Measurements from ENCODE around the gene YIPF4. TPM values are rescaled to one million over a fixed set of nuclear protein-coding genes. Genes with fewer than 3 reads are reported as not detected.
"Not testable (repeated sequence)": the region's sequence is repeated elsewhere in the genome, so short reads cannot be mapped to it uniquely, and the experiment has no call there.

Gene YIPF4
- total RNA-seq, 1 experiment from 2014 or later: 16.1 TPM

DNA sequence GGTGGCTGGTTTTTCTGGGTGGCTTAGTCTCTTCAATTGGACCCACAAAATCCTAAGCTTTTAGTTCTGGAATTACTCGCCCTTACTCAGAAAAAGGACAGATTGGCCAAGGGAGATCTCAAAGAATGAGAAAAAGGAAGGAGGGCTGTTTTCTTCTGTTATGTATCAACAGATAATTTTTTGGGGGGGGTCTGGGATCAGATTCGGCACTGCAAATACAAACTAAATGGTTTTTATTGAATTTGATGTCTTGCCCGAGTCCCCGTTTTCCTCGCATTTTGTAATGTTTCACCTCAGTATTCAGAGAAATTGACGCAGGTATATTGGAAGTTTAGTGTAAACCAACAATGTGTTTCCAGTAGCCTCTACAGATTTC lies 762 bp downstream of the YIPF4 start:
- in situ Hi-C loops (cut with HindIII; ENCODE audit: low sequenced_read_pairs): no loop called here
- DNase-seq (ENCODE audit: low spot score): no peak

DNA sequence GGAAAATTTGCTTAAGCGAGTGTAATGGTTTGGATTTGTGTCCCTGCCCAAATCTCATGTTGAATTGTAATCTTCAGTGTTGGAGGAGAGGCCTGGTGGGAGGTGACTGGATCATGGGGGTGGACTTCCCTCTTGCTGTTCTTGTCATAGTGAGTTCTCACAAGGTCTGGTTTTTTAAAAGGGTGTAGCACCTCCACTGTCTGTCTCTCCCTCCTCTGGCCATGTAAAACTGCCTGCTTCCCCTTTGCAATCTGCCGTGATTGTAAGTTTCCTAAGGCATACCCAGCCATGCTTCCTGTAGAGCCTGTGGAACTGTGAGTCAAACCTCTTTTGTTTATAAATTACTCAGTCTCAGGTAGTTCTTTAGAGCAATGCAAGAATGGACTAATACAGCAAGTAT lies 6.6 kb downstream of the YIPF4 start:
- in situ Hi-C loops (cut with HindIII; ENCODE audit: low sequenced_read_pairs): no loop called here
- no peak for DNase-seq (ENCODE audit: low spot score)

DNA sequence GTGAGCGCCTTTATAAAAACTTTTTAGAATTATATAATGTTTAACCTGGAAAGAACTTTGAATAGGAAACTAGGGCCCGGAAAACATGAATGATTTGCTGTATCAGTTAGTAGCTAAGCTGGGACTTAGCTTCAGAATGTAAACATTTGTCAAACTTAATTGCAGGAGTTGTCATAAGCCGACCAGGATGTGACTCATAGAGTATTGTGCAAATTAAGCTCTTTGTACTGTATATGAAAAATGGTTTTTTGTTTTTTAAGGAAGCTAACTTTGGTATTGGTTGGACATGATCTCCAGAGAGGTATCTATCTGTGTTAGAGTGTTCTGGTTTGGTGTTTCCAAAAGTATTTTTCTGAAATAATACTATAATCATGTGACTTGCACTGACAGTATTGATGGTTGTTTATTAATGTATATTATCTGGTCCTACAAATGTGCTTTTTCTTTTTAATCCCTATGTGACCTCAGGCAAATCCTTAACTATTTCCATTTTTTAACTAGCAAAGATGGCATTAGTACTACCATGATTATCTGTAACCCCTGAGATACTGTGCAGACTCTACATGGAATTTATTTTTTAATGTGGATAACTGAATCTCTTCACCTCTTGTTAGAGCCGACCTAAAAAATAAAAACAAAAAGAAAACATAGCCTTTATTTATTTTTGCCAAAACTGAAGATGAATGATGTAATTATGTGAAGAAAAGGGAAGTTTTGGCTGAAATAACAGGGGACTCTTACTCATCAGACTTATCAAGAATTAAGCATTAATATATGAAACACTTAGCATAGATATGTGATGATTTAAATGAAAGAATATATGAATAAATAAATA lies 11.7 kb downstream of the YIPF4 start:
- in situ Hi-C loops (cut with HindIII; ENCODE audit: low sequenced_read_pairs): no loop called here
- no peak for DNase-seq (ENCODE audit: low spot score)

DNA sequence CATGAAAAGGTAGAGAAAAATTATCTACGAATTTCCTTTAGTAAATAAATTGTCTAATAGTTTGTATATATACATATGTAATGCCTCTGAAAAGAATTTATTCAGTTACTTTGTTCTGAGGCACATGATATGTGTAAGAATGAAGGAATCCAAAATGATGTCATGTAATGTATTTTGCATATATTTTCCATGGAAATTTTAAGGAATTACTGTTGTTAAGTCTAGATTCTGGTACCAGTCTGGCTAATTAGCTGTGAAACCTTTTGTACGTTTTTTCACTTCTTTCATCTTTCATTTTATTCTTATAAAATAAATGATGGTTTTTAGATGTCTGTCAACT lies 12.3 kb downstream of the YIPF4 start:
- in situ Hi-C loops (cut with HindIII; ENCODE audit: low sequenced_read_pairs): no loop called here
- DNase-seq (ENCODE audit: low spot score): no peak

DNA sequence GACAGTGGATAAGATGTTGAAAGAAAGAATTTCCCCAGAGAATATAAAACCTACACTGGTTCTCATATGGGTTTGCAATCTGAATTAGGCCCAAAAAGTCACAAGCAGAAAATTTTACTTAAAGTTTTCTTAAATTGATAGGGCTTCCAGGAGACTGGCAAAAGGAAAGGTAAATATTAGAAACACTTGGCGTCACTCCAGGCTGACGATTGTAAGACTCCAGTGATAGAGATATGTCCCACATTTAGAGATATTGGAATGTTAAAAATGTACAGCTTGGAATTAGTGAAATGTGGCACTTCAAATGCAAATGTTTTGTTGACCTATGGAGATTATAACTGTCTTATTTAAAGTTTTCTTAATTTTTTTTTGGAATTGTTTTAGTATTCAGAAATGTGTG lies 14.0 kb downstream of the YIPF4 start:
- in situ Hi-C loops (cut with HindIII; ENCODE audit: low sequenced_read_pairs): no loop called here
- DNase-seq (ENCODE audit: low spot score): peak; percentile 15

DNA sequence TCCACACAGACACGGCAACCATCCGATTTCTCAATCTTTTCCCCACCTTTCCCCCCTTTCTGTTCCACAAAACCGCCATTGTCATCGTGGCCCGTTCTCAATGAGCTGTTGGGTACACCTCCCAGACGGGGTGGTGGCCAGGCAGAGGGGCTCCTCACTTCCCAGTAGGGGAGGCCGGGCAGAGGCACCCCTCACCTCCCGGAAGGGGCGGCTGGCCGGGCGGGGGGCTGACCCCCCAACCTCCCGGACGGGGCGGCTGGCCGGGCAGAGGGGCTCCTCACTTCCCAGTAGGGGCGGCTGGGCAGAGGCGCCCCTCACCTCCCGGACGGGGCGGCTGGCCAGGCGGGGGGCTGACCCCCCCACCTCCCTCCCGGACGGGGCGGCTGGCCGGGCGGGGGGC lies 15.8 kb downstream of the YIPF4 start:
- DNase-seq (ENCODE audit: low spot score); in situ Hi-C loops (cut with HindIII; ENCODE audit: low sequenced_read_pairs): not testable (repeated sequence)

DNA sequence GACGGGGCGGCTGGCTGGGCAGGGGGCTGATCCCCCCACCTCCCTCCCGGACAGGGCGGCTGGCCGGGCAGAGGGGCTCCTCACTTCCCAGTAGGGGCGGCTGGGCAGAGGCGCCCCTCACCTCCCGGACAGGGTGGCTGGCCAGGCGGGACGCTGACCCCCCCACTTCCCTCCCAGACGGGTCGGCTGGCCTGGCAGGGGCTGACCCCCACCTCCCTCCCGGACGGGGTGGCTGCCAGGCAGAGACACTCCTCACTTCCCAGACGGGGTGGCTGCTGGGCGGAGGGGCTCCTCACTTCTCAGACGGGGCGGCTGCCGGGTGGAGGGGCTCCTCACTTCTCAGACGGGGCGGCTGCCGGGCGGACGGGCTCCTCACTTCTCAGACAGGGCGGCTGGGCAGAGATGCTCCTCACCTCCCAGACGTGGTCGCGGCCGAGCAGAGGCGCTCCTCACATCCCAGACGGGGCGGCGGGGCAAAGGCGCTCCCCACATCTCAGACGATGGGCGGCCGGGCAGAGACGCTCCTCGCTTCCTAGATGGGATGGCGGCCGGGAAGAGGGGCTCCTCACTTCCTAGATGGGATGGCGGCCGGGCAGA lies 16.4 kb downstream of the YIPF4 start:
- in situ Hi-C loops (cut with HindIII; ENCODE audit: low sequenced_read_pairs); DNase-seq (ENCODE audit: low spot score): not testable (repeated sequence)

DNA sequence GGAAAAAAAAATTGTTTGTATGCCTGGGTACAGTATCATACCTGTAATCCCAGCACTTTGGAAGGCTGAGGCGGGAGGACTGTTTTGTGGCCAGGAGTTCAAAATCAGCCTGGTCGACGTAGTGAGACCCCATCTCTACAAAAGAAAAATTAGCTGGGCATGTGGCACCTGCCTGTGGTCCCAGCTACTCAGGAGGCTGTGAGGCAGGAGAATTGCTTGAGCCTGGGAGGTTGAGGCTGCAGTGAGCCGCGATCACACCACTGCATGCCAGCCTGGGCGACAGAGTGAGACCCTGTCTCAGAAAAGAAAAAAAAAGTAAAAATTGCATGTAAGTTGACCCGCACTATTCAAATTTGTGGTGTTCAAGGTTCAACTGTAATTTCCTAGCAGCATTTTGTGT lies 32.9 kb downstream of the YIPF4 start:
- no peak for DNase-seq (ENCODE audit: low spot score)
- in situ Hi-C loops (cut with HindIII; ENCODE audit: low sequenced_read_pairs): no loop called here

DNA sequence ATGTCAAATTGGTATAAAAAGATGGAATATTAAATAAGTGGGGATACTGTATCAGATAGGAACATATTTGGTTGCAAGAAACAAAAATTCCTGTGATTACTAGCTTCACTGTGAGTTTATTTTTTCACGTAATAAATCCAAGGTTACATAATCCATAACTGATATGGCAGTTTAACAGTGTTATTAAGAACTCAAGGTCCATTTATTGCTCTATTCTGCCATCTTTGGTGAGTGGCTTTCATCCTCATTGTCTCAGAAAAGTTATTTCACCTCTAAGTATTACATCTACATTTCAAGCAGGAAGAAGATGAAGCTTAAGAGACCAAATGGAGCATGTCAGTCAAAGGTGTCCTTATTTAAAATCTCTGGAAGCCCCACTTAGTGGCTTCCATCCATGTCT lies 37.2 kb downstream of the YIPF4 start:
- in situ Hi-C loops (cut with HindIII; ENCODE audit: low sequenced_read_pairs): no loop called here

DNA sequence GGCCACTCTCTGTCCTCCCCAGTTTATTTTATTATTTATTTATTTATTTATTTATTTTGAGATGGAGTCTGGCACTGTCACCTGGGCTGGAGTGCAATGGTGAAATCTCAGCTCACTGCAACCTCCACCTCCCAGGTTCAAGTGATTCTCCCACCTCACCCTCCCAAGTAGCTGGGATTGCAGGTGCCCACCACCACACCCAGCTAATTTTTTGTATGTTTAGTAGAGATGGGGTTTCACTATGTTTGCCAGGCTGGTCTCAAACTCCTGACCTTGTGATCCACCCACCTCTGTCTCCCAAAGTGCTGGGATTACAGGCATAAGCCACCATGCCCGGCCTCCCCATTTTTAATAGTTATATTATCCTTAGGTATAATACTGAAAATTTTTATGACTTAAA lies 51.0 kb downstream of the YIPF4 start:
- DNase-seq (ENCODE audit: low spot score); in situ Hi-C loops (cut with HindIII; ENCODE audit: low sequenced_read_pairs): not testable (repeated sequence)

More for the DNA sequence above, 37.2 kb downstream of the YIPF4 start:
- no peak for DNase-seq (ENCODE audit: low spot score)

DNA sequence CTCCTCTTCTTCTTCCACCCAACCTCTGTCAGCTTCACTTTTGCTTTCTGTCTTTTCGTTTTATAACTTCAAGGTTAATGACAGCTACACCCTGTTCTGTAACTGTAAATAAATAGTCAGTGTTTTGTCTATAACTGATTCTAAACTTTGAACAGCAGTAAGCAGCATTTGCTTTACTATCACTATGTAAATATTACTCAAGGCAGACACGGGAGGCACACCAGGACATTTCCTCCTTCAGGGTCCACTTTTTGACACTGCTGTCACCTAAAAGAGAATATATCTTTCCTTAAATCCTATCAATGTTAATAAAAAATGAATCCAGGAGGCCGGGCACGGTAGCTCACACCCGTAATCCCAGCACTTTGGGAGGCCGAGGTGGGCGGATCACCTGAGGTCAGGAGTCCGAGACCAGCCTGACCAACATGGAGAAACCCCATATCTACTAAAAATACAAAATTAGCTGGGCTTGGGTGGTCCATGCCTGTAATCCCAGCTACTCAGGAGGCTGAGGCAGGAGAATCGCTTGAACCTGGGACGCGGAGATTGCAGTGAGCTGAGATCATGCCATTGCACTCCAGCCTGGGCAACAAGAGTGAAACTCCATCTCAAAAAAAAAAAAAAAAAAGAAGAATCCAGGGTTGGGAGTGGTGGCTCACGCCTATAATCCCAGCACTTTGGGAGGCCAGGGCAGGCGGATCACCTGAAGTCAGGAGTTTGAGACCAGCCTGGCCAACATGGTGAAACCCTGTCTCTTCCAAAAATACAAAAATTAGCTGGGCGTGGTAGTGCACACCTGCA lies 51.7 kb downstream of the YIPF4 start:
- DNase-seq (ENCODE audit: low spot score); in situ Hi-C loops (cut with HindIII; ENCODE audit: low sequenced_read_pairs): not testable (repeated sequence)

DNA sequence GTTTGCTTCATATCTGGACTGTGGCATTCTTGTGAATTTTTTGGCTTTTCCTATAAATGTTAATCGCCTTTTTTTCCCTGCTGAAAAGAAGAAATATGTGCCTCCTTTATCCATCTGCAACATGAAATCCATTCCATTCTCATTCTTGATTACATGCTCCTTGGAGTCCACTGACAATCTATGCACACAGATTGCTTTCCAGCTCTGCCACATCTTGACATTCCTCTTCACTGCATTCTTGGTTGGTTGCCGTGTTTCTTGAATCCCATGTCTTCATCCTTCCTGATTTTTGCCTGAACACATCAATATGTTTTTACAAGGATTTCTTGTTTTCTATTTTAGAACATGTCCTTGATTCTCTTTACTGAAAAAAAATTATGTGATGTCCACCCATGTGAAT lies 52.4 kb downstream of the YIPF4 start:
- DNase-seq (ENCODE audit: low spot score): no peak
- in situ Hi-C loops (cut with HindIII; ENCODE audit: low sequenced_read_pairs): no loop called here

DNA sequence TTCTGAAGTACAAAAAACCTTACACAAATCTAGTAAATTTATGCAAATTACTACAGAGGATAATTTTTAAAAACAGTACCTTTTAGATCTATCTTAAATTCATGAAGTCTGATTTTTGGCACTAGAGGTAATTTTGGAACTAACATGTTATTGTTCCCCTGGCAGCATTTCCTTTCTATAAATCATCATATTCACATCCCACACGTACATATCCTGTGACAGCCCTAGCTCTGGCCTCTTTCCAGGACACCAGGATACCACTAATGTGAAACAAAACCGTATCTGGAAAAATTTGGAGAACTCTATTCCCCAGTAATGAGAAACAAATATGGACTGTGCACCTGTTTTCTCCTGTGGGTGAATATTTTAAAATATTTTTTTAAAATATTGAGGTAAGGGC lies 65.1 kb downstream of the YIPF4 start:
- in situ Hi-C loops (cut with HindIII; ENCODE audit: low sequenced_read_pairs): no loop called here
- no peak for DNase-seq (ENCODE audit: low spot score)

DNA sequence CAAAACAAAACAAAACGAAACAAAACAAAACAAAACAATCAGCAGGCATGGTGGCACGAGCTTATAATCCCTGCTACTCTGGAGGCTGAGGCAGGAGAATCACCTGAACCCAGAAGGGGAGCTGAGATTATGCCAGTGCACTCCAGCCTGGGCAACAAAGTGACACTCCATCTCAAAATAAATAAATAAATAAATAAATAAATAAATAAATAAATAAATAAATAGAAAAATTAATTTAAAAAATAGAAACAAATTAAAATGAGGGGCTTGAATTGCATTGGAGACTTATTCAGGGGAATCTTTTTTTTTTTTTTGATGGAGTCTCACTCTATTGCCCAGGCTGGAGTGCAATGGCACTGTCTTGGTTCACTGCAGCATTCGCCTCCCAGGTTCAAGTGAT lies 73.1 kb downstream of the YIPF4 start:
- in situ Hi-C loops (cut with HindIII; ENCODE audit: low sequenced_read_pairs): not testable (repeated sequence)

DNA sequence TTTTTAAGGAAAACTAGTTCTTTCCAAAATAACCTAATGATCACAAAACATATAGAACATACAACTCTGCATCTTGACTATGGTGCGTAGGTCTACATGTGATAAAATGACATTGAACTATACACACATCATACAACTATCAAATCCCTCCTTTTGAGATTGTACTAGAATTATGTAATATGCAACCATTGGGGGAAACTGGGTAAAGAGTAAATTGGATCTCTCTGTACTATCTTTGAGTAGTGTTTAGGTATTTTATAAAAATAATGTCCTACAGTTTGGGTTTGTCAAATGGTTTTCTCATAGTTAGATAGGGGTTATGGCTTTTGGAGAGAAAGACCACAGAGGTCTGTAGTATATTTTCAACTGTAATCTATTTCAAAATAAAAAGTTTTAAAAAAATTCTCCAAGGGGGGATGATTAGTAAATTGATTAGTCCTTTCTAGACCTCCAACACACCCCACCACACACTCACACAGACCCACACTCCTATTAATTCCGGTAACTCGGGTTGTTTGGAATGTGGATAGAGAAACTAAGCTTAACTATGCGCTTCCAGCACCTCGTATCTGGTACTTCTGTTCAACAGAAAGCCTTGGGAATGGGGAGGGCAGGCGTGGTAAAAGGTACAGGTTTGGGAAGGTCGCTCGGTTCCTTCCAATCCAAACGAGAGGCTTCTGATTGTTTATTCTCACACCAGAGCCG lies 78.4 kb downstream of the YIPF4 start:
- in situ Hi-C loops (cut with HindIII; ENCODE audit: low sequenced_read_pairs): no loop called here
- DNase-seq (ENCODE audit: low spot score): peak; percentile 60

More for the DNA sequence above, 73.1 kb downstream of the YIPF4 start:
- not testable (repeated sequence) for DNase-seq (ENCODE audit: low spot score)

DNA sequence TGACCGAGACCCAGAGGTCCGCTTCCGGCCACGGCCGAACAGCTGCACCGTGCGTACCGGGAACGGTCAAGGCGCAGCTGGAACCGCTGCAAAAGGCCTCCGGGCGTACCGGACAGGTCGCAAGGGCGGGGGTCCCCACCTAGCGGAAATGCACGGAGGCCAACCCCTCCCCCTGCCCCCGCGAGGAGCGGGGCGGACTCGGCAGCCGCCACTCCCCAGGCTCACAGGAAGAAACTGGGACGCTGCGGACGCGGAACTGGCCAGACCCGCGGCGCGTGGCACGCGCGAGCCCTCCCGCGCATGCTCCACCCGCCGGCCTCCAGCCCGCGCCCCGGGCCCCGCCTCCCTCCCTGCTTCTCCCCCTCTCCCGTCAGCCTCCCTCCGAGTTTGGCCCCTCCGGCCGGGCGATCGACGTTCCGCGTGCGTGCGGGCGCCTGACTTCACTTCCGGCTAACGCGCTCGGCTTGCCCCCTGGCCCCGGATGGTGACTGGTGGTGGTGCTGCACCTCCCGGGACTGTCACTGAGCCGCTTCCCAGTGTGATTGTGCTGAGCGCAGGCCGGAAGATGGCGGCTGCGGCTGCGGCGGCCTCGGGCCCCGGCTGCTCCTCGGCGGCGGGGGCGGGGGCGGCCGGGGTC lies 79.1 kb downstream of the YIPF4 start, which contains the start of gene BIRC6:
TSS of gene BIRC6 (plus strand) at position 343 of the 637 bp plus-strand sequence. CDS start at position 482, 139 bp downstream.
- peak; percentile 98 for DNase-seq (ENCODE audit: low spot score)
- in situ Hi-C loops (cut with HindIII; ENCODE audit: low sequenced_read_pairs): no loop called here

DNA sequence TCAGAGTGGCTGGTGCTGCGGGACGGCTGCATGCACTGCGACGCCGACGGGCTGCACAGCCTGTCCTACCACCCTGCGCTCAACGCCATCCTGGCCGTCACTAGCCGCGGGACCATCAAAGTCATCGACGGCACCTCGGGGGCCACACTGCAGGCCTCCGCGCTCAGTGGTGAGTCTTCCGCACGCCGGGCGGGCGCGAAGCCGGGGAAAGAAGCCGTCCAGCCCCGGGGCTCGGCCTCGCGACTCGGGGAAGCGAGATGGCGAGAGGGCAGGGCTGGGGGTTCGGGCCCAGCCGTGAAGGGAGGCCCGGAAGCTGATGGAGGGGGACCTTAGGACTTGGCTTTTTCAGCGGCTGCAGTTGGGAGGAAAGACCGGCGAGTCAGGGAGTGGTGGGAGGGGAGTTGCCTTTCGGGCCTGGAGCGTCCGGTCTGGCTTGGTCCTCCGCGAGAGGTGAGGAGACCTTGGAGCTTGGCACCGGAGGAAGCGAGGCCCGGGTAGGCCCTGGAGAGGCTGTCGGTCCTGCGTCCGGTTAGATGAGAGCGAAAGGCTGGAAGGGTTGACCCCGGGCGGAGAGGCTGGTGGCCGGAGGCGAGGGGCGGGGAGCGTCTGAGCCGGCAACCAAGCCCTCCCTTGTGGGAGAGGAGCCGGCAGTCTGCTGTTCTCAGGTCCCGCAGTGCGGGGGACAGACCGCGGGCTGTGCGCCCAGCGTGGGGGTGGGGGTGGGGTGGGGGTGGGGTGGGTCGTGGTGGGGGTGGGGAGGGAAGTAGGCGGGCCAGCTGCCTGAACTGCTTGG lies 79.8 kb downstream of the YIPF4 start:
- peak; percentile 18 for DNase-seq (ENCODE audit: low spot score)
- in situ Hi-C loops (cut with HindIII; ENCODE audit: low sequenced_read_pairs): no loop called here

DNA sequence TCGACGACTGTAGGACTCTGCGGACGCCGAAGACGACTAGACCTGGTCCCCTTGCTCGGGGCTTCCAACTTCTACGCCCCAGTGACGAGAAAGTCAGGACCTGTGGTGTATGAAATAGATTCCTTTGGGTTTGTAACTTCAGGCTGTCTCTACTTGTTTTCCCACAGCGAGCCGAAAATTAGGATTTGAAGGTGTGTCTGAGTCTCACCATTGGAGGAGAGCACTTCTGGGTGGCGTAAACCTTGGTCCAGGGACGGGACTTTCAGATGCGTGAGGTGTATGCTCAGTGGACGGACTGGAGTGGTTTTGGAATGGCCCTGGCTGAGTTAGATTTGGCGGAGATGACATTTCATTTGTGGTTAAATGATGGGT lies 80.4 kb downstream of the YIPF4 start:
- in situ Hi-C loops (cut with HindIII; ENCODE audit: low sequenced_read_pairs): no loop called here
- no peak for DNase-seq (ENCODE audit: low spot score)

All from G401 (cell line).